ENCODE measurements around the gene PLBD2. TPM values are rescaled to one million over a fixed set of nuclear protein-coding genes. Genes with fewer than 3 reads are reported as not detected.

PLBD2 gene
- total RNA-seq, 2 donors from 2014 or later: 17.8 to 18.4 TPM

DNA sequence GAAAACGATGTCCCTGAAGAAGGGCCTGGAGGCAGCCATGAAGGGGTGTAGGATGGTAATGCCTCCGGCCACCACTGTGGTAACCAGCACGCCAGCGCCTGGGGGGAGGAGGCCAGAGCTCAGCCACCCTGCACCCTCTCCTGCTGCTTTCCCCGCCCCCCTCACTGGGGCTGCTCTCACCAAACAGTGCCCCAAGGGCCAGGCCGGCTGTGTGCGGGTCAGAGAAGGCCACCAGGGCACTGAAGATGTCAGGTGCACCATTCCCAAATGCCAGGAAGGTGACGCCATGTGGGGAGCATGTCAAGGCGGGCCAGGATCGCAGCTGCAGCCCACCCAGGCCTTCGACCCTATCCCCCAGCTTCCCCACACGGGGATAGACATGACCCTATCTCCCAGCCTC, 38.0 kb upstream of the PLBD2 start:
- H3K27ac ChIP-seq: no peak overlapping the region
- ATAC-seq: no peak
- 88 to 90% methylated on average over 6 to 12 of the region's 12 CpGs for WGBS, 2 donors
- H3K27me3 ChIP-seq: no peaks in the 10 kb centered on the region
- H3K9me3 ChIP-seq: no peaks in the 10 kb centered on the region
- no peak overlapping the region for H3K4me3 ChIP-seq
- intact Hi-C loops (cut with DNase I): no loop called here
- H3K4me1 ChIP-seq: no peaks in the 10 kb centered on the region
- TF ChIP-seq POLR2A (IDR thresholded peaks at IDR 0.05): no peak
- TF ChIP-seq, protein P1, sequence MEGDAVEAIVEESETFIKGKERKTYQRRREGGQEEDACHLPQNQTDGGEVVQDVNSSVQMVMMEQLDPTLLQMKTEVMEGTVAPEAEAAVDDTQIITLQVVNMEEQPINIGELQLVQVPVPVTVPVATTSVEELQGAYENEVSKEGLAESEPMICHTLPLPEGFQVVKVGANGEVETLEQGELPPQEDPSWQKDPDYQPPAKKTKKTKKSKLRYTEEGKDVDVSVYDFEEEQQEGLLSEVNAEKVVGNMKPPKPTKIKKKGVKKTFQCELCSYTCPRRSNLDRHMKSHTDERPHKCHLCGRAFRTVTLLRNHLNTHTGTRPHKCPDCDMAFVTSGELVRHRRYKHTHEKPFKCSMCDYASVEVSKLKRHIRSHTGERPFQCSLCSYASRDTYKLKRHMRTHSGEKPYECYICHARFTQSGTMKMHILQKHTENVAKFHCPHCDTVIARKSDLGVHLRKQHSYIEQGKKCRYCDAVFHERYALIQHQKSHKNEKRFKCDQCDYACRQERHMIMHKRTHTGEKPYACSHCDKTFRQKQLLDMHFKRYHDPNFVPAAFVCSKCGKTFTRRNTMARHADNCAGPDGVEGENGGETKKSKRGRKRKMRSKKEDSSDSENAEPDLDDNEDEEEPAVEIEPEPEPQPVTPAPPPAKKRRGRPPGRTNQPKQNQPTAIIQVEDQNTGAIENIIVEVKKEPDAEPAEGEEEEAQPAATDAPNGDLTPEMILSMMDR (IDR thresholded peaks at IDR 0.05): no peak
- peaks cover 0 to 12% of the 10 kb centered on the region in 2 donors for H3K36me3 ChIP-seq (replicated peaks in 1 of 2; ENCODE audit: insufficient read depth in 1 of 2, low read depth in 2 of 2)
- no peak for DNase-seq

DNA sequence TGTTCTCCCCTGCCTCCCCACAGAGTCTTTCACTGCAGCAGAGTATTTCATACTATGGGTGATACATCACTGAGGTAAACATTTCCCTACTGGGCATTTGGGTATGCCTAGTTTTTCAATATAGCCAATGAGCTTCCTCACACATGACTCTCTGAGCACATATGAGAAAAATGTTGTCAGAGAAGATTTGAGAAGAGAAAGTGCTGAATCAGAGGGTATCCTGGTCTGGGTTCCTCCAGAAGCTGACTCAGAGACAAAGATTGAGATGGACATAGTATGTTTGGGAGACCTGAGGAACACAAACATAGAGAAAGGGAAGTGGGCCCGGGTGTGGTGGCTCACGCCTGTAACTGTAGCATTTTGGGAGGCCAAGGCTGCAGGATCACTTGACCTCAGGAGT, 36.0 kb upstream of the PLBD2 start:
- DNase-seq: no peak
- WGBS, 2 donors: 74 to 100% methylated on average over 2 of the region's 2 CpGs
- intact Hi-C loops (cut with DNase I): no loop called here

GRCh38 chr12:113325916-113326315, 32.5 kb upstream of the PLBD2 start:
- Histone ChIP-seq H3K4me3 (no peak overlapping the region), H3K4me1 (peaks cover 9% of the 10 kb centered on the region), H3K9me3 (no peaks in the 10 kb centered on the region), H3K27me3 (no peaks in the 10 kb centered on the region), H3K36me3 (replicated peaks in 1 of 2; ENCODE audit: insufficient read depth in 1 of 2, low read depth in 2 of 2) (no peaks in the 10 kb centered on the region), H3K27ac (peak overlapping the region in 1 of 4 donors; percentile 30)
- 24 to 30% methylated on average over 3 of the region's 3 CpGs for WGBS, 2 donors
- TF ChIP-seq, protein P1 (IDR thresholded peaks at IDR 0.05): no peak
- intact Hi-C loops (cut with DNase I): no loop called here
- ATAC-seq (peak; percentile 38), DNase-seq (peak; percentile 31 to 68 (median 49))

More for the DNA sequence above, 36.0 kb upstream of the PLBD2 start:
- Histone ChIP-seq H3K9me3 (no peaks in the 10 kb centered on the region), H3K27ac (no peak overlapping the region), H3K36me3 (replicated peaks in 1 of 2; ENCODE audit: insufficient read depth in 1 of 2, low read depth in 2 of 2) (peaks cover 0 to 10% of the 10 kb centered on the region in 2 donors), H3K27me3 (no peaks in the 10 kb centered on the region), H3K4me1 (peaks cover 9% of the 10 kb centered on the region), H3K4me3 (no peak overlapping the region)
- TF ChIP-seq POLR2A (IDR thresholded peaks at IDR 0.05): no peak
- TF ChIP-seq, protein P1 (IDR thresholded peaks at IDR 0.05): no peak
- no peak for ATAC-seq

DNA sequence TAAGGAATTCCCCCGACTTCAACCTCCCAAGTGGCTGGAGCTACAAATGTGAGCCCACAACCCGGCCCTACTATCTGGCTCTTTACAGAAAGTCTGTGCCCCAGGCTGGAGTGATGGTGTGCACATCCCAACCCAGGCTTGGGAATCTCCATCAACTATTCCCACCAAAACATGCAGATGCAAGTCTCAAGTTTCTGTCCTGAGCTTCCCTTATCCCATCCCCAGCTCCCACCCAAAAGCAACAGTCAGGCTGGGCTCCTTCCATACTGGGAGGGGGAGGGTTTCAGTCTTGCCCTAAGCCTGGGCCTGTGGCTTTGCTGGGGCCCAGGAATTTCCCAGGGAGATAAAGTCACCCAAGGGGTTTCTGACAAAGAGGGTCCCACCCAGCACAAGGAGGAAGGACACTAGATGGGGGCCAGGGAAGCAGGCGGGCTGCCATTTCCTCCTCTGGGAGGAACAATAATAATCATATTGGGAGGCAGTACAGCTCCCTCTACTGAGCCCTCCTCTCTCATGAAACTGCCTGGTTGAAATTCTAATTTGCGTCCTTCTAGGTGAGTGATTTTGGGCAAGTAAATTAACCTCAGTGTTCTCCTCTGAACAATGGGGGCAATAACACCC, 31.5 kb upstream of the PLBD2 start:
- Histone ChIP-seq H3K4me1 (peaks cover 9% of the 10 kb centered on the region), H3K4me3 (no peak overlapping the region), H3K36me3 (replicated peaks in 1 of 2; ENCODE audit: insufficient read depth in 1 of 2, low read depth in 2 of 2) (peaks cover 0 to 1% of the 10 kb centered on the region in 2 donors), H3K9me3 (no peaks in the 10 kb centered on the region), H3K27ac (peak overlapping the region in 1 of 4 donors; percentile 30), H3K27me3 (no peaks in the 10 kb centered on the region)
- no peak for DNase-seq
- intact Hi-C loops (cut with DNase I): no loop called here
- TF ChIP-seq, protein P1 (IDR thresholded peaks at IDR 0.05): no peak
- TF ChIP-seq POLR2A (IDR thresholded peaks at IDR 0.05): no peak
- ATAC-seq: no peak
- WGBS, 2 donors: 76 to 100% methylated on average over 4 of the region's 4 CpGs

DNA sequence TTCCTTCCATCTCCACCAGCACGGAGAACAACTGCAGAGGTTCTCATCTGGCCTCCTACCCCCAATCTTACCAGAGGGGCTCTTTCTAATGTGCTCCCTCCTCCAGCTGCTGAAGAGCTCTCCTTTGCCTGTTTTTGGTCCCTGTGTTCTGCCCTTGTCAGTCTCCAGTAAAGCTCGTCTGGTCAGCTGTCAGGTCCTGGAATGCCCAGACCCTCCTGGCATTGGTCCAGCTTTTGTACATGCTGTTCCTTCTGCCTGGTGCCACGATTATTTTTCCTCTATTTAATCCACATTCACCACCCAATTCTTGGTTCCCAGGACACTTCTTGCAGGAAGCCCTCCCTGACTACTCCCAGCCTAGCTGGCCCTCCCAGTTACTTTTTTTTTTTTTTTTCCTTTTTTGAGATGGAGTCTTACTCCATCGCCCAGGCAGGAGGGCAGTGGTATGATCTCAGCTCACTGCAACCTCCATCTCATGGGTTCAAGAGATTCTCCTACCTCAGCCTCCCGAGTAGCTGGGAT, 30.0 kb upstream of the PLBD2 start:
- Histone ChIP-seq H3K9me3 (no peaks in the 10 kb centered on the region), H3K27ac (no peak overlapping the region), H3K4me1 (peaks cover 18% of the 10 kb centered on the region), H3K4me3 (no peak overlapping the region), H3K27me3 (no peaks in the 10 kb centered on the region), H3K36me3 (replicated peaks in 1 of 2; ENCODE audit: insufficient read depth in 1 of 2, low read depth in 2 of 2) (peaks cover 0 to 2% of the 10 kb centered on the region in 2 donors)
- ATAC-seq (no peak), DNase-seq (no peak)
- intact Hi-C loops (cut with DNase I): no loop called here
- 76 to 79% methylated on average over 5 of the region's 5 CpGs for WGBS, 2 donors
- no peak for TF ChIP-seq POLR2A (IDR thresholded peaks at IDR 0.05)
- TF ChIP-seq, protein P1 (IDR thresholded peaks at IDR 0.05): no peak

Data from body of pancreas (tissue), 4 donors.